Fibroblast of skin of right biceps (primary cell): Measurements from ENCODE around the gene SMG6.
"Not testable (repeated sequence)": the region's sequence is repeated elsewhere in the genome, so short reads cannot be mapped to it uniquely, and the experiment has no call there.

Experiments
- DNase-seq: peaks from one replicate; pipeline ENCODE4 v3.0.0-alpha.2; 2013

Gene SMG6

GRCh38 chr17:2302778-2303203 is 794 bp downstream of the SMG6 start:
- DNase-seq, result no peak

DNA sequence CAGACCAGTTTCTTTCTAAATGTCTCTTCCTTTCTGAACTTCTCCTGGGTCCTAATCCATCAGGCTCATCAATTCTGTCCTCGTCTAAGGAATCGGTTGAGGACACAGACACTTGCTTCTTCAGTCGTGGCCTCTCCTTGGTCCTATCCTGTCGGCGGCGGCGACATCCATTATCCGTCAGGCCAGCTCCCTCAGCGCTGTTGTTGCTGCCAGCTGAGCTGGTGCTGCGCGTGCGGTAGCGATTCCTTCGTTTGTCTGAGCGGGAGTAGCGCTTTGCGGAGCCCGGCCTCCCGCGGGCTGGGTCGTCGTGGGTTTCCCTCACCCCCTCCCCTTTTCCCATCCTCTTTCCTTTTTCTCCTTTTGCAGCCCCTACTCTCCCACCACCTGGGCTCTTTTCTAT is 3.8 kb downstream of the SMG6 start:
- no peak for DNase-seq

DNA sequence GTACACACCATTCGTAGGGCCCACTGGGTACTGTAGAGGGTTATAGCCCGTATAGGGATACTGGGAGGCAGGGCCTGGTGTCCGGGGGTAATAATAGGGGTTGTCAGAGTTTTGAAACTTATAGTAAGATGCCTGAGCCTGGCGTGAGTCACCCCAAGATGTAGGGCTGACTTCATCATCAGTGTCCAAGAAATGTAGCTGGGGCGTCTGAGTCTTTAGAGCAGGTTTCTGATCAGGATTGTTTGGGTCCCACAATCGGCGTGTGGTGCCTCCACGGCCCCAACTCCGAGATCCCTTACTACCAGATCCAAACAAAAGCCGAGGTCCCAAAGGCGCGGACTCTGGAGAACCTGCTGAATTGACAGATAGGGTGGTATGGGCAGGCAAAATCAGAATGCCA is 4.4 kb downstream of the SMG6 start:
- no peak for DNase-seq

- DNase-seq, result no peak
Measured at GRCh38 chr17:2297023-2297422, 6.6 kb downstream of the SMG6 start.

GRCh38 chr17:2295575-2295974 is 8.0 kb downstream of the SMG6 start:
- DNase-seq, result no peak

DNA sequence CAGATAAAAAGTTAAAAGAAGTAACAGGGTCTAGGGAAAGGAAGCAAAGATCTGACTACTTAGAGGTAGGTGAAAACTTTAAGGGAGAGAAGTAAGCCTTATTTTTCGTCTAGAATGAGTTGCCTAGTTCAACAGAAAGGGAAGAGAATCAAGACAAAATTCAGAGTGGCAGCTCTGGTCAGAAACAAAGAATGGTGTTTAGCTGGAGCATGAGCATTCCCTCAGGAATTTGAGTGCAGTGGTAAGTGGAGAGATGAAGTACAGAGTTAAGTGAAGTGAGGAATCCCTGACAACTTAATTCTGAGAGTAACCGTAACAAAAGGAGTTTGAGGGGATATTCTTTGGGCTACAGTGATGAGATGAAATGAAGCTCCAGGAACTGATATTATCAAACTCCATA is 11.5 kb downstream of the SMG6 start:
- peak; percentile 31 for DNase-seq

DNA sequence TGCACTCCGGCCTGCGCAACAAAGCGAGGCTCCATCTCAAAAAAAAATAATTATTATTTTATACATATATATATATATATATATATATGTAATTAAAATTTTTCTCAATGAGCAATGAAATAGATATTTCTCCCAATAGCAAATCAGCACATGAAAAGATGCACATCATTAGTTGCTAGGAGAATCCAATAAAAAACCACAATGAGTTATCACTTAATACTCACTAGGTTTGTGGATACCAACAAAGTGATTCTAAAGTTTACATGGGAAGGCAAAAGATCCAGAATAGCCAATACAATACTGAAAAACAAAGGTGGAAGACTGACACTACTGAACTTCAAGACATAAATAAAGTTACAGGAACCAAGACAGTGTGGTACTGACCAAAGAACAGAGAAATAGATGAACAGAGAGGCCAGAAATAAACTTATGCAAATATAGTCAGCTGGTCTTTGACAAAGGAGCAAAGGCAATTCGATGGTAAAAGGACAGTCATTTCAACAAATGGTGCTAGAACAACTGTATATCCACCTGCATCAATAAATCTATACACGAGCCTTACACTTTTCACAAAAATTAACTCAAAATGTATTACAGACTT is 13.6 kb downstream of the SMG6 start:
- DNase-seq, result peak; percentile 7

- no peak for DNase-seq
Measured at GRCh38 chr17:2283302-2283701, 20.3 kb downstream of the SMG6 start.

- peak; percentile 83 for DNase-seq
Measured at GRCh38 chr17:2282297-2282873, 21.2 kb downstream of the SMG6 start.

- no peak for DNase-seq
Measured at GRCh38 chr17:2279707-2280106, 23.9 kb downstream of the SMG6 start.

DNA sequence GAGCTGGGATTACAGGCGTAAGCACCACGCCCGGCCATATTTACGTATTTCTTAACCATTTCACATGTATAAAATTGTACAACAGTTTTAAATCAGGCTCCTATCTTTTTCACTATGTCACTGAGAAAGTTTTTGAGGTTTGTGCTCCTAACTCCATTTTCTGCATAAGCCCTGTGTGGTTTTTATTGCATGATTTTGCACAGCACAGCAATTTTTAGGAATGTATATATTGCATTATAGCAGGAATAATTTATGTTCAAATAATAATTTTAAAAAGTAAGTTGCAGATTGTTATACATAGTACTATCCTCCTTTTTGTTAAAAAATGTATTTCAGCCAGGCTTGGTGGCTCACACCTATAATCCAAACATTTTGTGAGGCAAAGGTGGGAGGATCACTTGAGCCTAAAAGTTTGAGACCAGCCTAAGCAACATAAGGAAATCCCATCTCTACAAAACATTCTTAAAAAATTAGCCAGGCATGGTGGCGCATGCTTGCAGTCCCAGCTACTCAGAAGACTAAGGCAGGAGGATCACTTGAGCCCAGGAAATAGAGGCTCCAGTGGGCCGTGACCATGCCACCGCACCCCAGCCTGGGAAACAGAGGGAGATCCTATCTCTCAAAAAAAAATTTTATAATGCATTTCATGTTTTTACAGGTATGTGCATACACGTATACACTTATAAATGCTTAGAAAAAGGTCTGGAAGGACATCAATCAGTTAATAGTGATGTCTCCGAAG is 26.0 kb downstream of the SMG6 start:
- DNase-seq, result no peak

- DNase-seq, result no peak
Measured at GRCh38 chr17:2275722-2276121, 27.9 kb downstream of the SMG6 start.

- no peak for DNase-seq
Measured at GRCh38 chr17:2274414-2274813, 29.2 kb downstream of the SMG6 start.

DNA sequence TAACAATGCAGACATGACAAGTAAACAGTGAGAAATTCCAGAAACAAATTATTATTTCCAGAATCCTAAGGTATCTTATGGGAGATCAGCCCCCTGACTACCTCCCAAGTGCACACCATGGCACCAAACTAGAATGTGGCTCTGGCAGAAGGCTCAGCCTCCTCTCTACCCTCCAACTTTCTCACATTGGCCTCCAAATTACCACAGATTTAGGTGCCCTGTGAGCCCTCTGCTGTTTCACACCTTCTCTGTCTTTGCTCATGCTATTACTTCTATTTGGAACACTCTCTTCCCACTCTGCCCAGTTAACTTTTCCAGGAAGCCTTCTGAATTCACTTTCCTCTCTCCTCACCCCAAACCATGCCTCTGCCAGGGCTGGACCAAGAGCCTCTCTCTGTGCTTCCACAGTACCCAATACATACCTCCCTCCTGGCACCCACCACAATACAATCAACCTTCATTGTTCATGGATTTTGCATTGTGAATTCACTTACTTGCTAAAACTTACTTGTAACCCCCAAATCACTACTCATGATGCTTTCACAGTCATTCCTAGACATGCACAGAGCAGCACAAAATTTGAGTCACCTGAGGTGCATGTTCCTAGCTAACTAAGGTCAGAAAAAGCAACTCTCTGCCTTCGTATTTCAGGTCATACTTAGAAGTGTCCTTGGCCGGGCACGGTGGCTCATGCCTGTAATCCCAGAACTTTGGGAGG is 31.4 kb downstream of the SMG6 start:
- DNase-seq, result no peak

DNA sequence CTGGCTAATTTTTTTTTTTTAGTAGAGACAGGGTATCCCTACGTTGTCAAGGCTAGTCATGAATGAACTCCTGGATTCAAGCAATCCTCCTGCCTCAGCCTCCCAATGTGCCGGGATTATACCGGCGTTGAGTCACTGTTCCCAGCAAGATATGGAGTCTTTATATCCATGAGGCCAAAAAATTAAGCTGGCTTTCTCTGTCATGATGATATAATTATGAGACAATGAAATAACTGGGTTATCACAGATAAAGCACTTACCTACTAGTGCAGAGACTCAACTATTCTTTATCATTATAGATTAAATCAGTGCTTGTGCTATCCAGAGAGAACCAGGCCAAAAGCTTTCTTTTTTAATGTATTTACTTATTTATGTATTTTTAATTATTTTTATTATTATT is 36.2 kb downstream of the SMG6 start:
- no peak for DNase-seq

DNA sequence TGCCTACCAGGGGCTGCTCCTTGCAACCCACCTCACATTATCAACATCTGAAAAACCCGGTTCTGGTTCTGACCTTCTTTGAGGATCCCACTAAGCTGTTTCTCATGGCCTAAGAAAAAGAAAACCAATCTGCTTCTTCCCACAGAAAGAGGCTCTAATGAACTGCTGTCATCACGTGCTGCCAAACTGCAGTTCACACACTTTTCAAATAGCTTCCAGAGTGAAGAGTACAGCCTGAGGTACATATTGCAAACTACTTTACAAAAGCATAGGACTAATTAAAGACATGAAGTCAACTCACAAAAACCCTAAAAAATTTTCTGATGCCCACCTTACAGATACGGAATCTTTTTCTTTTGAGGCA is 36.7 kb downstream of the SMG6 start:
- no peak for DNase-seq

DNA sequence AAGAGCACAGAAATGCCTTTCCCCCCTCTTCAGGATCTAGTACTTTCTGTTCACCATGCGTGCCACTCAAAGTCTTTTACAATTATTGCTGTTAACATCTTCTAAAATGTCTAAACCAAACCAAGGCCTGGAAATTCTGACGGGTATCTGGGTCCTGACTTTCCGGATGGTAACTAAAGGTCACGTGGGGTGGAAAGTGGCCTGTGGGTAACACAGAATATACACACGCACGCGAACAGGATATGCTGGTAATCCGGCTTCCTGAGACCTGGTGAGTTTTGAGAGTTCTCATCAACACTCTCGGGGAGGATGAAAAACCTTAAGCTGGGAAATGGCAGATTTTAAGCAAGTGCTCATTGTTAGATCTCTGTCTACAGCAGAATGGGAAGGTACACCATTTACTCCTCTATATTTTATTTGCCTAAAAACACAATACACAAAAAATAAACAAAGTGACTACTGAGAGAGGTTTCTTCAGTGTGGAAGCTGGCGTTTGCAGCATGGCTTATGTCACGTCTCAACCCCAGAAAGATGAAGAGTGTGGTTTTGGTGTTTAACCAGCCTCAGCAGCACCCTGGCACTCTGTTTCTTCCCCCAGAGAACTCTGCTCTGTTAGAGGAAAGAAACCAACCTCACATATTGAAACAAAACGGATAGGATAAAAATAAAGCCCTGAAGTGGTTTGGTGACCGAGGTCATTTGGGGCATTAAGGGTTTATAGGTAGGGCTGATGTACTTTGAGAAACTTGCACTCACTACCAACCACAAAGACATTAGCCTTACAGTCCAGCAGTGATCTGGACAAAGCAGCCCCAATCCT is 37.3 kb downstream of the SMG6 start:
- no peak for DNase-seq

DNA sequence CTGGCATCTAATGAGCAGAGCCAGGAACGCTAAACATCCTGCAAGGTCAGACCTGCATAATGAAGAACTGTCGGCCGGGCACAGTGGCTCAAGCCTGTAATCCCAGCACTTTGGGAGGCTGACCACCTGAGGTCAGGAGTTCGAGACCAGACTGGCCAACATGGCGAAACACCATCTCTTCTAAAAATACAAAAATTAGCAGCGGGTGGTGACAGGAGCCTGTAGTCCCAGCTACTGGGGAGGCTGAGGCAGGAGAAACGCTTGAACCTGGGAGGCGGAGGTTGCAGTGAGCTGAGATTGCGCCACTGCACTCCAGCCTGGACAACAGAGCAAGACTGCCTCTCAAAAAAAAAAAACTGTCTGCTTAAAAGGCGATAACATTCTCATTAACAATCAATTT is 38.4 kb downstream of the SMG6 start:
- not testable (repeated sequence) for DNase-seq

DNA sequence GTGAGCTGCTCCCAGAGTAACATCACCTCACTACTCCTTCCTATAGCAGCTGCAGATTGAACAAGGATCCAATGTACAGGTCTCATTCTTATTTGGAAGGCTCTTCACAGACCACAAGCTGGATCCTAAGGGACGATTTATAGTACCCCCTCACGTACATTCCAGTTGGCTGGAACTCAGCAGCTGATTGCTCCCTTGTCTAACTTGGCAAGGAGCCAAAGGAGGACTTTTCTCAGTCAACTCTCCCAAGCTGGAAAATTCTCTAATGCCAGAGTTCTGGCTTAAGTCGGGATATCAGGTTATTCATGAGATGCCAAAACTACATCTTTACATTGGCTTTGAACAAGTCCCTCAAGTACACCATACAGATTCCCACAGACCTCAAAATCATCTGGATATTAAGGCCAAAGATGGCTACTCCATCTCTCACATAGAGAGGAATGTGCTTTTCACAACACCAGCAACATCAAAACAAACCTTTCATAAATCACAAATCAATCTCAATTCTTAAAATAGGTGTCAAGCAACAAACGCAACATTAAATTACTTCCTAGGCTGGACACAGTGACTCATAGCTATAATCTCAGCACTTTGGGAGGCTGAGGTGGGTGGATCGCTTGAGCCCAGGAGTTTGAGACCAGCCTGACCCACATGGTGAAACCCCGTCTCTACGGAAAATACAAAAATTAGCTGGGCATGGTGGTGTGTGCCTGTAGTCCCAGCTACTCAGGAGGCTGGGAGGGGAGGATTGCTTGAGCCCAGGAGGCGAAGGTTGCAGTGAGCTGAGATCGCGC is 39.3 kb downstream of the SMG6 start:
- peak; percentile 62 for DNase-seq

- peak; percentile 47 for DNase-seq
Measured at GRCh38 chr17:2263183-2264066, 40.2 kb downstream of the SMG6 start.

- DNase-seq, result peak; percentile 92
Measured at GRCh38 chr17:2262135-2262587, 41.4 kb downstream of the SMG6 start.
